IPS-18c (cell line): ENCODE data around the gene TMEM61.

Source experiments
- H3K4me3 ChIP-seq: 2 replicates; pipeline ENCODE4 v1.7.0; 2013; ENCODE audit warnings: low read depth, mild to moderate bottlenecking, low read length, moderate library complexity; ENCODE audit not compliant: insufficient read depth
- H3K9me3 ChIP-seq: one replicate; pipeline ENCODE4 v1.6.1; 2013; ENCODE audit warnings: mild to moderate bottlenecking, low read length, moderate library complexity; ENCODE audit not compliant: control insufficient read depth, insufficient read depth

The TMEM61 gene

GRCh38 chr1:54990916-54991315 lies 10.5 kb downstream of the TMEM61 start:
- no peak overlapping the region for H3K4me3 ChIP-seq
- H3K9me3 ChIP-seq, result no peaks in the 10 kb centered on the region

GRCh38 chr1:54991939-54992338 lies 11.5 kb downstream of the TMEM61 start:
- H3K4me3 ChIP-seq, result no peak overlapping the region
- H3K9me3 ChIP-seq, result no peaks in the 10 kb centered on the region

- H3K4me3 ChIP-seq, result no peak overlapping the region; the same call in 1 of the 2 replicates
- H3K9me3 ChIP-seq, result no peaks in the 10 kb centered on the region
Observed at GRCh38 chr1:54993140-54993539, 12.7 kb downstream of the TMEM61 start.

GRCh38 chr1:54994355-54994990 lies 14.0 kb downstream of the TMEM61 start:
- no peaks in the 10 kb centered on the region for H3K9me3 ChIP-seq
- H3K4me3 ChIP-seq, result no peak overlapping the region

- Histone ChIP-seq H3K9me3 (no peaks in the 10 kb centered on the region), H3K4me3 (no peak overlapping the region)
Observed at GRCh38 chr1:54995013-54995760, 14.8 kb downstream of the TMEM61 start.

GRCh38 chr1:54995835-54996234 lies 15.4 kb downstream of the TMEM61 start:
- H3K4me3 ChIP-seq, result peak overlapping the region; percentile 20; the same call in 1 of the 2 replicates
- H3K9me3 ChIP-seq, result no peaks in the 10 kb centered on the region

- Histone ChIP-seq H3K9me3 (no peaks in the 10 kb centered on the region), H3K4me3 (peak overlapping the region; percentile 49)
Observed at GRCh38 chr1:54996359-54996868, 16.0 kb downstream of the TMEM61 start.

- H3K4me3 ChIP-seq, result peak overlapping the region; percentile 49
Observed at GRCh38 chr1:54996869-54997710, 16.7 kb downstream of the TMEM61 start.

GRCh38 chr1:54997711-54997986 lies 17.2 kb downstream of the TMEM61 start:
- Histone ChIP-seq H3K4me3 (peak overlapping the region; percentile 28; the same call in 1 of the 2 replicates), H3K9me3 (no peaks in the 10 kb centered on the region)

More at GRCh38 chr1:54996869-54997710, 16.7 kb downstream of the TMEM61 start:
- H3K9me3 ChIP-seq, result no peaks in the 10 kb centered on the region

GRCh38 chr1:54998100-54998499 lies 17.7 kb downstream of the TMEM61 start:
- H3K4me3 ChIP-seq, result no peak overlapping the region
- no peaks in the 10 kb centered on the region for H3K9me3 ChIP-seq

- H3K4me3 ChIP-seq, result no peak within 1 kb of the TSS
Observed at GRCh38 chr1:54998677-54999076, 18.2 kb downstream of the TMEM61 start, which contains the start of gene BSND. TSS of gene BSND (plus strand) at chr1:54998933. CDS start at chr1:54999187, 254 bp downstream.

GRCh38 chr1:55000110-55001085 lies 20.0 kb downstream of the TMEM61 start:
- Histone ChIP-seq H3K4me3 (no peak overlapping the region), H3K9me3 (no peaks in the 10 kb centered on the region)

More at GRCh38 chr1:54998677-54999076, 18.2 kb downstream of the TMEM61 start, which contains the start of gene BSND:
- no peaks in the 10 kb centered on the region for H3K9me3 ChIP-seq

- Histone ChIP-seq H3K9me3 (no peaks in the 10 kb centered on the region), H3K4me3 (no peak overlapping the region)
Observed at GRCh38 chr1:55001311-55001710, 20.9 kb downstream of the TMEM61 start.

- H3K4me3 ChIP-seq, result no peak overlapping the region
- no peaks in the 10 kb centered on the region for H3K9me3 ChIP-seq
Observed at GRCh38 chr1:55002686-55003085, 22.3 kb downstream of the TMEM61 start.

GRCh38 chr1:55005351-55006140 lies 25.1 kb downstream of the TMEM61 start:
- H3K4me3 ChIP-seq, result no peak overlapping the region
- H3K9me3 ChIP-seq, result peaks cover 2% of the 10 kb centered on the region

GRCh38 chr1:55006931-55007330 lies 26.5 kb downstream of the TMEM61 start:
- H3K9me3 ChIP-seq, result peaks cover 2% of the 10 kb centered on the region
- H3K4me3 ChIP-seq, result no peak overlapping the region
